DND-41 (cell line): ENCODE measurements around the gene AP1M2.

Source experiments
- CTCF ChIP-seq: IDR thresholded peaks from 2 replicates; pipeline ENCODE4 v1.5.1; 2012; ENCODE audit warnings: borderline replicate concordance, low read length, moderate library complexity, mild to moderate bottlenecking; ENCODE audit not compliant: poor library complexity, severe bottlenecking; ENCODE audit errors: extremely low read depth
- EZH2 ChIP-seq: IDR thresholded peaks from 3 replicates; pipeline ENCODE4 v1.6.1; 2012; ENCODE audit warnings: borderline replicate concordance, low read depth, mild to moderate bottlenecking, moderate library complexity, low read length, inconsistent platforms; ENCODE audit not compliant: severe bottlenecking

GRCh38 chr19:10565028-10565566 is 22.0 kb downstream of the AP1M2 start:
- TF ChIP-seq CTCF (peak; percentile 71), EZH2 (no peak)
